D721Med (cell line): ENCODE measurements around the gene MGAT2.
A peak's percentile ranks its signal among the peaks of the same experiment; 100 is the strongest.
"Not testable (repeated sequence)": the region's sequence is repeated elsewhere in the genome, so short reads cannot be mapped to it uniquely, and the experiment has no call there.

ENCODE experiments used
- DNase-seq: peaks from one replicate; pipeline ENCODE4 v3.0.0; 2011; ENCODE audit warnings: low spot score; ENCODE audit not compliant: insufficient read length
- FAIRE-seq: peaks from 2 replicates; lab custom pipeline; 2011; peaks lifted over from hg19 to GRCh38; lab: Jason Lieb, UNC
- CTCF ChIP-seq: IDR thresholded peaks from 2 replicates; pipeline ENCODE4 v1.5.1; 2012; ENCODE audit warnings: mild to moderate bottlenecking, control low read depth; ENCODE audit not compliant: insufficient read depth; ENCODE audit errors: missing control alignments

Gene MGAT2

GRCh38 chr14:49583629-49584028 lies 37.0 kb upstream of the MGAT2 start:
- FAIRE-seq (no peak), DNase-seq (no peak)
- TF ChIP-seq CTCF, result no peak

- DNase-seq, result no peak
- TF ChIP-seq CTCF, result no peak
- no peak for FAIRE-seq
Observed at GRCh38 chr14:49584058-49584457, 36.5 kb upstream of the MGAT2 start.

GRCh38 chr14:49584981-49585640 lies 35.5 kb upstream of the MGAT2 start:
- not testable (repeated sequence) for FAIRE-seq

DNA sequence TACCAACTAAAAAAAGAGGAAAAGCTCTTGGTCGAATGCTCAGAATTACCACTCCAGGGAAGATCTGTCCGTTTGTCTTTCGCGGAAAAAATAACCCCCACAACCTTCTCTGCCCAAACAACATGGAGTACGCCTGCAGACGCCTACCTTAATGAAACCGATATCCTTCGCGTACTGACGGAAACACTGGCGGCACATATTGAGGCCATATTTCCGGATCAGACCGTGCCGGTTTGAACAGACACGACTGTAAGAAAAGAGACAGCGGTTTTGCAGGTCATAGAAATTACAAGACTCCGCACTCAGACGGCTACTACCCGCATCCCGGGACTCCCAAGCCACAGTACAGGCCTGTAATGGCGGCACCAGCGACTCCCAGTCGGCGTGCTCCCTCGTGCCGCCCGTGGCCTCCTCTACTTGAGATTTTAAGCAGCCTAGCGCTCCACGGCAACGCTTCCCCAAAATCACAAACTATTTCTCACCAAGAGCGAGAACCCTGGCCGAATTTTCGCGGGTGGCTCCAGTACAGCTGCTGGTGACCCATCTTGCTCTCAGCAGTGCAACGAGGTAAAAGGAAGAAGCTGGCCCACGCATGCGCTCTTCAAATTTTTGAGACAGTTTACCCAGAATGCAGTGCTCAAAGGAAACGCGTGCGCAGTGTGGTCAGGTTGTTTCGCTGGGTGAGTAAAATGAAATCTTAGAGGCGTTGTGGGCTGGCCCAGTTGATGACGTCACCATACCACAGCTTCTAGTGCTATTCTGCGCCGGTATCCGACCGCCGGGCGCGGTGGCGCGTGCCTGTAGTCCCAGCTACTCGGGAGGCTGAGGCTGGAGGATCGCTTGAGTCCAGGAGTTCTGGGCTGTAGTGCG lies 34.6 kb upstream of the MGAT2 start, which contains the start of gene RPS29:
RPS29 (minus strand) TSS at position 578 of the 870 bp plus-strand sequence; CDS start at position 544, 34 bp downstream.
- DNase-seq, result peak; percentile 68
- TF ChIP-seq CTCF, result no peak
- FAIRE-seq, result no peak

More at GRCh38 chr14:49584981-49585640, 35.5 kb upstream of the MGAT2 start:
- DNase-seq, result not testable (repeated sequence)

GRCh38 chr14:49586673-49587460 lies 33.7 kb upstream of the MGAT2 start:
- FAIRE-seq (no peak), DNase-seq (no peak)
- TF ChIP-seq CTCF, result peak; percentile 90

DNA sequence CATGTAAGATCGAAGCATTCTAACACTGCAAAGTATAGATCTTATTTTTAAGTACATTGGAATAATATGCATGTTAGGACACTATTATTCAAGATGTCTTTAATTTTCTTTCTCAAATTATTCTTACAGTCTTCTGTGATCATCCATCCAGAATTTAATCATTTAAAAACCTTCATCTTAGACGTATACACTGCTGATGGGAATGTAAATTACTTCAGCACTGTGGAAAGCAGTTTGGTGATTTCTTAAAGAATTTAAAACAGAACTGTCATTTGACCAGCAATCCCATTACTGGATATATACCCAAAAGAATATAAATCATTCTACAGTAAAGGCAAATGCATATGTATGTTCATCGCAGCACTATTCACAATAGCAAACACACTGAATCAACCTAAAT lies 31.2 kb upstream of the MGAT2 start:
- FAIRE-seq, result no peak
- DNase-seq, result no peak
- TF ChIP-seq CTCF, result no peak

GRCh38 chr14:49593016-49593415 lies 27.6 kb upstream of the MGAT2 start:
- FAIRE-seq, result no peak
- no peak for DNase-seq

More at GRCh38 chr14:49593016-49593415, 27.6 kb upstream of the MGAT2 start:
- no peak for TF ChIP-seq CTCF
